Stimulated activated memory B cell treated with anti-CD40 and anti-IgM and Interleukin-4, amounts not matched to agents 10 μg/mL and 1 μg/mL and 100 μg/mL, for 72 hours (primary cell): ENCODE results near the gene GRXCR2.
"Not testable (repeated sequence)": the region's sequence is repeated elsewhere in the genome, so short reads cannot be mapped to it uniquely, and the experiment has no call there.

Experiments
- ATAC-seq: fragments of 150-1000 bp; cut with Tn5 transposase; 2 replicates; pipeline ENCODE4 v1.10.0; 2021
- H3K27ac Mint-ChIP-seq: one replicate; pipeline ENCODE4 v1.8.0; 2022; ENCODE audit warnings: mild to moderate bottlenecking, mixed read lengths
- H3K27me3 Mint-ChIP-seq: one replicate; pipeline ENCODE4 v1.8.0; 2022; ENCODE audit warnings: mixed read lengths
- H3K36me3 Mint-ChIP-seq: one replicate; pipeline ENCODE4 v1.8.0; 2022; ENCODE audit warnings: mixed read lengths
- H3K4me1 Mint-ChIP-seq: one replicate; pipeline ENCODE4 v1.8.0; 2022; ENCODE audit warnings: mixed read lengths
- H3K4me3 Mint-ChIP-seq: one replicate; pipeline ENCODE4 v1.8.0; 2022; ENCODE audit warnings: mild to moderate bottlenecking, moderate library complexity, mixed read lengths
- H3K9me3 Mint-ChIP-seq: one replicate; pipeline ENCODE4 v1.8.0; 2022; ENCODE audit warnings: mixed read lengths

The GRXCR2 gene

DNA sequence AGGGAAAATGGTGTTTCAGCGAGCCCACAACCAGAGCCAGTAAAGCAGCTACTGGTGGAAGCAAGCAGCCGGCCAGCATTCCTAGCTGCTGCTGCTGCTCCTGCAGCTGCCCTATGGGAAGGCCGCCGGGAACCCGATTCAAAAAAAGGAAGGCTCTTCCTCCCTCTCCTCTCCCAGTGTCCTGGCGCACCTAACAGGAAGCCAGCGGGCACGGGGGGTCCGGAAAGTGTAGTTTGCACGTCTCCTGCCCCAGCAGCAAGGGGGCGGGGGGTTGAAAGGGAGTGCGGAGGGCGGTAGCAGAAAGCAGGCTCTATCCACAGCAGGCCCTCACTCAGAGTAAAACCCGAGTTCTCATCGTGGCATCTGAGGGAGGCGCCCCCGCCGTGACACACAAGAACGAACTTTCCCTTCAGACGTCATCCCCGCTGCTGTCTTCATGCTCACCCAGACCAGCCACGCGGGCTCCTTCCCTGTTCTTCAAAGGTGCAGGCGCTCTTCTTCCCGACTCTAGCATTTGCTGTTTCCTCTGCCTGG lies 16.5 kb downstream of the GRXCR2 start:
- Mint-ChIP-seq H3K4me3 (peak overlapping the region; percentile 70), H3K27ac (no peak overlapping the region)
- peak; percentile 62 for ATAC-seq

DNA sequence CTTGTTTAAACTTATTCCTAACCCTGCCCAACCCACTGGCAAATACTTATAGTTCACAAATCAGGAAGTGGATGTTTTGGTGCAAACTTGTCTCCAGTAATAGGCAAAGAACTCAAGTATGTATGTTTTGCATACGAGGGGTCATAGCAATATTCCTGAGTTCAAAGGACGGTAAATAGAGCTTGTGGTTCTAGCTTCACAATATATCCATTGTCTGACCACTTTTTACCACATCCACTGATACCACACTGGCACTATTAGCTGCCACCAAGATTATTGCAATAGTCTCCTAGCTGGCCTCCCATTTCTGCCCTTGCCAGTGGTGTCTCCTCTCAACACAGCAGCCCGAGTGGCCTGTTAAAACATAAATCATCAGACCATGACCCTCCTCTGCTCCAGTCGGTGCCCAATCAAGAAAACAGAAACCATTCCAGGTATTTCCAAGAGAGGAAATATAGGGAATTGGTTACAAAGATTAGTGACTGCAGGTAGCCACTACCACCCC lies 17.0 kb downstream of the GRXCR2 start:
- no peak for ATAC-seq
- no peaks in the 10 kb centered on the region for H3K9me3 Mint-ChIP-seq

More for the DNA sequence above, 16.5 kb downstream of the GRXCR2 start:
- Mint-ChIP-seq H3K27me3 (peaks cover 16% of the 10 kb centered on the region), H3K36me3 (no peaks in the 10 kb centered on the region), H3K4me1 (peaks cover 6% of the 10 kb centered on the region), H3K9me3 (no peaks in the 10 kb centered on the region)

DNA sequence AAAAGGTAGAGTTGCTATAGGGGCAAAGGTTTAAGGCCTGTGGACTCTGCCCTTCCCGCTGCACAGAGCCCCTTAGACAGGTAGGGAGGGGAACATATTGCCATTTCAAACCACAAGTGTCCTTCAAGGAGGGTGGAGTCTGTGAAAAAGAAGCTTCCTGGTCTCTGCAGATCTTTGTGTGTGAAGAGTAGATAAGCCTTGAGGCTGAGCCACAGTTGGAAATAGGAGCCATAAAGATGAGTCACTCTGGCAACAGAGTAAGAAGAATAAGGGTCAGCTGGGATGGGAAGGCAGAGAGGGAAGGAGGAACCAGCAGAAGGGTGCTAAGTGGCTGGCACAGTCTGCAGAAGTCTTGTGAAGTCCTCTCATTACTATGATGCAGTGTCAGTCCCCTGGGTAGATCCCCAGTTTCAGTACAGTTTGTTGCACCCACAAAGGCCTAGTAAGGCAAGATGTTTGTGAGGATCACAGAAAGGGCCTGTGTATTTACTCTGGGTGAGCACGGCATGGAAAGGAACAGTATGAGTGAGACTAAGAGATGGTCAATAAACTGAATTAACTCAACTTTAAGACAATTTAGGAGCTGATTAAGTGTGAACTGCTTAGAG lies 18.1 kb downstream of the GRXCR2 start:
- H3K36me3 Mint-ChIP-seq: no peaks in the 10 kb centered on the region
- ATAC-seq: no peak
- no peak overlapping the region for H3K4me3 Mint-ChIP-seq

More for the DNA sequence above, 17.0 kb downstream of the GRXCR2 start:
- Mint-ChIP-seq H3K4me3 (no peak overlapping the region), H3K4me1 (peaks cover 6% of the 10 kb centered on the region), H3K36me3 (no peaks in the 10 kb centered on the region), H3K27ac (no peak overlapping the region), H3K27me3 (peaks cover 13% of the 10 kb centered on the region)

DNA sequence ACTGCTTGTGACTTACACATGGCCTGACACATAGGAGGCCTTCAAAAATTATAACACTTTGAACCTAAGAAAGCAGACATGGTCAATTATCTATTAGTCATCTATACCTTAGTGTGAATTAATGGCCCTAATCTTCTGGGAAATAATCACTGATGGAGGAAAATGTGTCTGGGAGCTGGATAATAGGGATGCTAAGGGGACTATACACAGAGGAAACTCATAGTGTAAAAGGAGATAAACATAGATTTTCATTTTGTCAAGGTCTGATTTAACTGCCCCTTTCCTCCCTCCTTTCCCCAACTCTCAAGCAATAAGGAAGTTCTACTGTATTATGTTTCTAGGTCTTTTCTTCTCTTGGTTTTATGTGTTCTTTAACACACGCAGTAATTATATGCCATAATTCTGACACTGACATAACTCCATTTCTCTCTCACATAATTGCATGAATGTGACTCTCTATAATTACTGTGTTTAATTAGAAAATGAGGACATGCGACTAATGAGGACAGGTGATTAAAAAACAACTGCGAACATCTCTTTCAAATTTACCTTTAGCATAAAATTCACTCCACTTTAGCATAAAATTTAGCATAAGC lies 18.9 kb downstream of the GRXCR2 start:
- peaks cover 6% of the 10 kb centered on the region for H3K4me1 Mint-ChIP-seq
- H3K36me3 Mint-ChIP-seq: no peaks in the 10 kb centered on the region
- no peak overlapping the region for H3K27ac Mint-ChIP-seq
- no peak overlapping the region for H3K4me3 Mint-ChIP-seq
- ATAC-seq: no peak
- peaks cover 13% of the 10 kb centered on the region for H3K27me3 Mint-ChIP-seq
- peaks cover 2% of the 10 kb centered on the region for H3K9me3 Mint-ChIP-seq

More for the DNA sequence above, 18.1 kb downstream of the GRXCR2 start:
- H3K4me1 Mint-ChIP-seq: peaks cover 6% of the 10 kb centered on the region
- no peaks in the 10 kb centered on the region for H3K9me3 Mint-ChIP-seq
- peaks cover 13% of the 10 kb centered on the region for H3K27me3 Mint-ChIP-seq
- H3K27ac Mint-ChIP-seq: no peak overlapping the region

DNA sequence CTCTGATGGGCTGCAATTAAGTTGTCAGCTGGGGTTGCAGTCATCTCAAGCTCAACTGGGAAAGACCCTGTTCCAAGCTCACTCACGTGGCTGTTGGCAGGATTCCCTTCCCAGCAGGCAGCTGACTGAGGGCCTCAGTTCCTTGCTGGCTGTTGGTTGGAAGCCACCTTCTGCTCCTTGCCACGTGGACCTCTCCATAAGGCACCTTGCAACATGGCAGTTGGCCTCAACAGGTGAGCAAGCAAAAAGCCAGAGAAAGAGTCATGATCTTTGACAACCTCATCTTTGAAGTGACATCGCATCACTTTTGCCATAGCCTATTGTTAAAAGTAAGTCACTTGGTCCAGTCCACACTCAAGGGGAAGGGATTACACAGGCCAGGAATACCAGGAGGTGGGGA lies 19.8 kb downstream of the GRXCR2 start:
- peaks cover 13% of the 10 kb centered on the region for H3K27me3 Mint-ChIP-seq
- no peak for ATAC-seq
- H3K9me3 Mint-ChIP-seq: peaks cover 2% of the 10 kb centered on the region
- no peak overlapping the region for H3K27ac Mint-ChIP-seq
- no peaks in the 10 kb centered on the region for H3K36me3 Mint-ChIP-seq
- no peak overlapping the region for H3K4me3 Mint-ChIP-seq
- H3K4me1 Mint-ChIP-seq: peaks cover 6% of the 10 kb centered on the region

DNA sequence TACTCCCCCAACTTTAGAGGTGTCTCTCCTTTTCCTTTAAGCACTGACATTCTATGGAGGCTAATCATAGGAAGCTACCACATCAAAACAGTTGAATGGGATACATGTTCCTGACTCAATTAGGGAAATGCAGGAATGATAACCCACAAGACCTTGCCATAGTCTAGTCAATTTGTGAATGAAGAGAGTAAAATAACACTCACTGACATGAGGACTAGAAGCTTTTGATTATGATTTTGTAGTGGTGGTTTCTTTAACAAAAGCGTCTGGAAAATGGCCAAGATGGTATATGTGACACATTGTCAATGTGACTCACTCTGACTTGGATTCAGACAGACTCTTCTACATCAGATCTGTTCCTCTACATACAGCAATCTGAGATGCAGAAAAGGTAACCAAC lies 24.0 kb downstream of the GRXCR2 start:
- H3K9me3 Mint-ChIP-seq: peaks cover 2% of the 10 kb centered on the region

DNA sequence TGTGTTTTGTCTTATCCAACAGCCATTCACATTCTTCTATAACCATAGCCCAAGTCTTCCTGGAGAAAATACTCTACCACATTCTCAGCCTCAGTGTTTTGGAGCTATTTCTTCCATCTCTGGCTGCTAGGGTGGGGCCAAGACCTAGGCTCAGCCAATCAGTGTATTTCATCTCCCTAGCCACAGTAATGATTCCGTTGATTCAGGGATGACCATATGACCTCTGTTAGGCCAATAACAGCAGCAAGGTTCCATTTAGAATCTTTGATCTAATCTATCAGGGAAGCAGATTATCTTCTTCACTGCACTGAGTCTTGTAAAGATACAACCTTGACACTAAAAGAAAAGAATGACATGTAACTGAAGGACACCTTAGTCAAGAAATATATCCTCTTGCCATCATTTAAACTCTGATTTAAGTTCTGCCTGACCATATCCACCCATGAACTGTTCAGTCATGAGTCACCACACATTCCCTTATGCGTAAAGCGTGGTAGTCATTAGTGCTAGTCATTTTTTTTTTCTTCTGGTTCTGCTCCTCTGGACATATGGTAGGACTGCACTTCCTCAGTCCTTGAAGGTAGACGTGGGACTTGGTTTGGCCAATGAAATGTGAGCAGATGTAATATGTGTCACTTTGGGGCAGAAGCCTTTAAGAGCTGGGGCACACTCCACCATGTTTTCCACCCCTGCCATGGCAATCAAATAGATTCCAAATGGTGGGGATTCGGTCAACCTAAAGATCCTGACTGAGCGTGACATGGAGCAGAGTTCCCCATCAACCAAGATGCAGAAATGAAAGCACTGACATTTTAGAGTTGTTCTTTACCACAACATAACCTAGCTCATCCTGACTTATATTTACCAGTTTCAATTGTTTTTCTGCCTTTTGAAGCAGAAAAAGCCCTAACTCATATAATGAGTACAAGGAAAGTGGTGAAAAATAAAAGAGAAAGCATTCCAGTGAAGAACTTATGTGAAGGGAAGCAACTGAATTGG lies 25.0 kb downstream of the GRXCR2 start:
- H3K4me3 Mint-ChIP-seq: no peak overlapping the region
- no peak overlapping the region for H3K27ac Mint-ChIP-seq

More for the DNA sequence above, 24.0 kb downstream of the GRXCR2 start:
- no peak for ATAC-seq
- H3K4me3 Mint-ChIP-seq: no peak overlapping the region
- H3K27ac Mint-ChIP-seq: no peak overlapping the region
- H3K36me3 Mint-ChIP-seq: no peaks in the 10 kb centered on the region
- H3K27me3 Mint-ChIP-seq: no peaks in the 10 kb centered on the region
- no peaks in the 10 kb centered on the region for H3K4me1 Mint-ChIP-seq

DNA sequence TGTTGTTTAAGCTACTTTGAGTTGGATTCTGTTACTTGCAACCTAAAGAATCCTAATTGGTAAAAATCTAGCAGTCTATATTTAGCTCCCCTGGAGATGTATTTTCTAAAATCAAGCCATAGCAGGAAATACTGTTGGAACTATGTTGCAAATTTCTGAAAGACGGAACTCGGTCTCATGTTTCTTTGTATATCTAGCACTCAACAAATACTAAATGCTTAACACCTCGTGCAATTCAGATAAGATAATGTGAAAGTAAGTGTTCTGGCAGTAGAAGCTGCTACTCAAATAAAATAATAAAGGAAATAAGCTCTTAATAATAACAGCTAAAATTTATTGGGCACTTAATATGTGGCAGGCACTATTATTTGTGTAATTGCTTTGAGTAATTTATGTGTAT lies 26.7 kb downstream of the GRXCR2 start:
- Mint-ChIP-seq H3K4me1 (no peaks in the 10 kb centered on the region), H3K4me3 (no peak overlapping the region), H3K27me3 (peaks cover 19% of the 10 kb centered on the region), H3K36me3 (no peaks in the 10 kb centered on the region), H3K27ac (no peak overlapping the region), H3K9me3 (peaks cover 2% of the 10 kb centered on the region)
- ATAC-seq: no peak

More for the DNA sequence above, 25.0 kb downstream of the GRXCR2 start:
- peak; percentile 50 for ATAC-seq
- Mint-ChIP-seq H3K4me1 (no peaks in the 10 kb centered on the region), H3K27me3 (peaks cover 10% of the 10 kb centered on the region), H3K9me3 (peaks cover 2% of the 10 kb centered on the region), H3K36me3 (no peaks in the 10 kb centered on the region)

DNA sequence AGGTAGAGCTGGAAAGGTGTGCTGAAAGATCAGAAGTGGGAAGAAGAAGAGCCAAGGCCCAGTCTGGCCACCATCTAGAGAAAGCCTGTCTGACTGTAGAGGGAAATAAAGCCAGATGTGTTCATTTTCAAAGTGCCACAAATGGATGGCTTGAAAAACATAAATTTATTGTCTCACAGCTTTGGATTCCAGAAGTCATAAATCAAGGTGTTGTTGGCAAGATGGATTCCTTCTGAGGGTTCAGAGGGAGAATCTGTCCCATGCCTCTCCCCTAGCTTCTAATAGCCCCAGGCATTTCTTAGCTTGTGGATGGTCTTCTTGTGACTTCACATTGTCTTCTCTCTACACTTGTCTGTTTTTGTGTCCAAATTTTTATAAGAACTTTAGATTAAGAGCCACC lies 31.5 kb downstream of the GRXCR2 start:
- no peak for ATAC-seq
- Mint-ChIP-seq H3K27ac (no peak overlapping the region), H3K4me3 (no peak overlapping the region), H3K36me3 (no peaks in the 10 kb centered on the region), H3K9me3 (peaks cover 3% of the 10 kb centered on the region), H3K27me3 (peaks cover 26% of the 10 kb centered on the region), H3K4me1 (no peaks in the 10 kb centered on the region)

DNA sequence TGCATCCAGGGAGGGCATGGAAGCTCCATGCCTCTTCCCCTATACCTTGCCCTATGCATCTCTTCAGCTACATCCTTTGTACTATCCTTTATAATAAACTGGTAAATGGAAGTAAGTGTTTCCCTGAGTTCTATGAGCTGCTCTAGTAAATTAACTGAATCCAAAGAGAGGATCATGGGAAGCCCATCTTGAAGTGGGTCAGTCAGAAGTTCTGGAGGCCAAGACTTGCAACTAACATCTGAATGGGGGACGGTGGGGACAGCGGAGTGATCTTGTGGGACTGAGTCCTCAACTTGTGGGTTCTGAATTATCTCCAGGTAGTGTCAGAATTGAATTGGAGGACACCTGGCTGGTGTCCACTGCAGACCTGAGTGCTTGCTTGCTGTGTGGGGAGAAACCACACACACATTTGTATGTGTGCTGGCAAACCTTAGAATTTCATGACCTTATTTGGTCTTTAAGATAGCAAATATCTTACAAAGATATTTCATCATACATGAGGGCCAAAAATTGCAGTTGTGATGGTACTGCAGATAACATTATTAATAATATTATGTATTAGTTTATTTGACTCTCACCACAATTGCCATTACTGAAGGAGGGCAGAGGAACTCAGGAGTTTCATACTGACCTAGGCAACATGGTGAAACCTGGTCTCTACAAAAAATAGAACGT lies 32.2 kb downstream of the GRXCR2 start:
- Mint-ChIP-seq H3K4me1 (peaks cover 4% of the 10 kb centered on the region), H3K9me3 (peaks cover 3% of the 10 kb centered on the region), H3K27ac (no peak overlapping the region), H3K27me3 (peaks cover 26% of the 10 kb centered on the region), H3K36me3 (no peaks in the 10 kb centered on the region), H3K4me3 (no peak overlapping the region)
- no peak for ATAC-seq

DNA sequence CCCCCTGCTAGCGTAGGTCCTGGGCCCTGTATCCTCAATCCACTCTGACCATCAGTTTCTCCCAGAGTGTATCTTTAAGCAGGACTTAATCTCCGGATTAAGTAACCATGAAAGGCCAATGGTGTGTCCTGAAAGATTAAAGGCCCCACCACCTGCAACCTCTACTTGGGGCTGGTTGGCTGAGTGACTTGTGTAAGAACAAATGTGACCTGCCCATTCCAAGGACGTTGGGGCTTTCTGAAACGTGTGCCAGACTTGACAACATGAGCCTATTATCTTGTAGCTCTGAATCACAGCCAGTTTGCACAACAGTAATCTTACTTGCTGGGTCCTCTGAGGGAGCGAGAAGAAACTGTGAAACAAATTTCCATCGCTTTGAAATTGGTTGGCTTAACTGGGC lies 34.5 kb downstream of the GRXCR2 start:
- Mint-ChIP-seq H3K27me3 (peaks cover 21% of the 10 kb centered on the region), H3K36me3 (no peaks in the 10 kb centered on the region), H3K27ac (no peak overlapping the region), H3K4me3 (no peak overlapping the region), H3K4me1 (peaks cover 7% of the 10 kb centered on the region), H3K9me3 (peaks cover 3% of the 10 kb centered on the region)
- ATAC-seq: no peak

DNA sequence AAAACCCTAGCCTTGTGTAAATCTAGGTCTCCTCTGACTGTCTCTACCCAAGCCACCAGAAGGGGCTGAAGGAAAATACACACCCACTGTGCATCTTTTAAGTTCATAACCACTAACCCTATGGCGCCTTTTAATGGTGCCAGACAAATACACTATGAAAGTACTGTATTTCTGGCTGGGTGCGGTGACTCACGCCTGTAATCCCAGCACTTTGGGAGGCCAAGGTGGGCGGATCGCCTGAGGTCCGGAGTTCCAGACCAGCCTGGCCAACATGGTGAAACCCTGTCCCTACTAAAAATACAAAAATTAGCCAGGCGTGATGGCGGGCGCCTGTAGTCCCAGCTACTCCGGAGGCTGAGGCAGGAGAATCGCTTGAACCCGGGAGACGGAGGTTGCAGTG lies 36.6 kb downstream of the GRXCR2 start:
- not testable (repeated sequence) for H3K4me1 Mint-ChIP-seq, ATAC-seq, H3K27me3 Mint-ChIP-seq, H3K9me3 Mint-ChIP-seq, H3K27ac Mint-ChIP-seq, H3K4me3 Mint-ChIP-seq, H3K36me3 Mint-ChIP-seq

DNA sequence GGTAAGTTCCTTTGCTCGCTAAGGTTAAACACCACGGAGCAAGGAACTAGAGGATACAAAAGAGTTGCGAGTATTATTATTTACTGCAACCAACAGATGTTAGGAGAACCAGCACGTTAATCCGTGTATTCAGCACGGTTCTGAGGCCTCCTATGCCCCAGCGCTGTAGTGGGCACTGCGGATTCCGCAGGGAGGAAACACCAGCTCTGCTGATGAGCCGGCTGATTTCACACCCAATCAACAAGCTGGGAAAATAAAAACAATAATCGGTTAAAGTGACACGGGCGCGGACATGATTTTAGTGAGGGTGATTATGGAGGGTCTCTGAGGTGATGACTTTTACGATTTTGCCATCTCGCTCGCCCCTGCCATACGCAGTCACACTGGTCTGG lies 37.0 kb downstream of the GRXCR2 start:
- H3K27me3 Mint-ChIP-seq: peaks cover 7% of the 10 kb centered on the region
- H3K36me3 Mint-ChIP-seq: no peaks in the 10 kb centered on the region
- H3K9me3 Mint-ChIP-seq: peaks cover 3% of the 10 kb centered on the region
- no peak overlapping the region for H3K27ac Mint-ChIP-seq
- H3K4me3 Mint-ChIP-seq: peak overlapping the region; percentile 77
- ATAC-seq: no peak
- peaks cover 7% of the 10 kb centered on the region for H3K4me1 Mint-ChIP-seq

DNA sequence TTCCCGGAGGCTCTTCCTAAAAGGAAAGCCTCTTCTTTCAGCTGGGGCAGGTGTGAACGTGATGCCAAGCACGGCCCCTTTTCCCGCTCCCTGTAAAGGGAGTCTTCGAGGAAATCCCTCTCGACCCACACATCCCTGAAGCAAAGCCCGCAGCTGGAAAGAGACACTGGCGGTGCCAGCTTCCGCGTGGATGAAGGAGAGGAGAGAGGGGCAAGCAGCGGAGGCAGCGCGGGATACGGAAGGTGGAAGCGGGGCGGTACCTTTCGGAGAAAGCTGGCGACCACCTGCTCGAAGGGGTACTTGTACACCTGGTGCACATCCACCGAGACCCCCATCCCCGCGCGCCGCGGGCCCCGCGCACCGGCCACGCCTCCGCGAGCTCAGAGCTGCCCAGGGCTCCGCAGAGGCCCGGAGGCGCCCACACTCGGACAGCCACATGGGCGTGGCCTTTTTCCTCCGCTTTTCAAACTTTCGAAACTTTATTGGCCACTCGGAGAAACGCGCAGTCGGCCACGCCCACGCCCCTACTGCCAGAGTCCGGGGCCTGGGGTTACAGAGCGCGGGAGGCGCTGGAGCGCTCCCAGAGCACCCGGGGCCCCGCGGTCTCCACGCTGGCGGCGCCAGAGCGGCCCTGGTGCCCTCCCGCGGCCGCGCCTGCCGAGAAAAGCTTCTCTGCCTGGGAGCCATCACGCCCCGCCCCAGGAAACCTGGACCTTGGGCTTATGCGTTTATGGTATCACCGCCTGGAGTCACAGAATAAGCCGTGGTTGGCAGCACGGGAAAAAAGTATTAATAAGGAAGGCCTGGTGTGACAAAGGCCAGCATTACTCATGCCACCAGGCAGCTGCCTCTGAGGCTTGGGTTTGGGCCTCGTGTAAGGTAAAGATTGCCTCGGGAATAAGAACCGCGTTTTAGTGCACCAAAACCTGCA lies 37.6 kb downstream of the GRXCR2 start, which contains the start of gene PRELID2:
PRELID2 (minus strand) TSS at position 426 of the 931 bp plus-strand sequence; CDS start at position 335, 91 bp downstream.
- H3K27me3 Mint-ChIP-seq: peaks cover 7% of the 10 kb centered on the region
- H3K4me3 Mint-ChIP-seq: peak within 1 kb of the TSS; percentile 77
- peak within 1 kb of the TSS; percentile 42 for H3K27ac Mint-ChIP-seq
- H3K4me1 Mint-ChIP-seq: peaks cover 7% of the 10 kb centered on the region
- ATAC-seq: peak; percentile 84
- no peaks in the 10 kb centered on the region for H3K36me3 Mint-ChIP-seq
- H3K9me3 Mint-ChIP-seq: peaks cover 3% of the 10 kb centered on the region
